IPS-18c (cell line): Measurements from ENCODE around the gene USP17L26.
"Not testable (repeated sequence)": the region's sequence is repeated elsewhere in the genome, so short reads cannot be mapped to it uniquely, and the experiment has no call there.

Experiments
- H3K4me3 ChIP-seq: 2 replicates; pipeline ENCODE4 v1.7.0; 2013; ENCODE audit warnings: low read depth, mild to moderate bottlenecking, low read length, moderate library complexity; ENCODE audit not compliant: insufficient read depth
- H3K9me3 ChIP-seq: one replicate; pipeline ENCODE4 v1.6.1; 2013; ENCODE audit warnings: mild to moderate bottlenecking, low read length, moderate library complexity; ENCODE audit not compliant: control insufficient read depth, insufficient read depth

USP17L26 gene

GRCh38 chr4:9334358-9334757, at the start of gene USP17L26:
USP17L26 (plus strand) TSS chr4:9334658; CDS start chr4:9334658, 0 bp downstream.
- not testable (repeated sequence) for H3K9me3 ChIP-seq, H3K4me3 ChIP-seq

- H3K9me3 ChIP-seq, H3K4me3 ChIP-seq: not testable (repeated sequence)
Observed at GRCh38 chr4:9324191-9324590, 10.3 kb upstream of the USP17L26 start.

GRCh38 chr4:9324865-9325264, 9.6 kb upstream of the USP17L26 start, which contains the start of gene USP17L24:
USP17L24 (plus strand) TSS chr4:9325165; CDS start chr4:9325165, 0 bp downstream.
- not testable (repeated sequence) for H3K4me3 ChIP-seq, H3K9me3 ChIP-seq

GRCh38 chr4:9329611-9330010, 4.8 kb upstream of the USP17L26 start, which contains the start of gene USP17L25:
USP17L25 (plus strand) TSS chr4:9329911; CDS start chr4:9329911, 0 bp downstream.
- H3K9me3 ChIP-seq = not testable (repeated sequence)

GRCh38 chr4:9339103-9339502, 4.6 kb downstream of the USP17L26 start, which contains the start of gene USP17L5:
USP17L5 (plus strand) TSS chr4:9339403; CDS start chr4:9339403, 0 bp downstream.
- H3K9me3 ChIP-seq, H3K4me3 ChIP-seq: not testable (repeated sequence)

More at GRCh38 chr4:9329611-9330010, 4.8 kb upstream of the USP17L26 start, which contains the start of gene USP17L25:
- H3K4me3 ChIP-seq = not testable (repeated sequence)

GRCh38 chr4:9343848-9344247, 9.4 kb downstream of the USP17L26 start, which contains the start of gene USP17L27:
USP17L27 (plus strand) TSS chr4:9344148; CDS start chr4:9344148, 0 bp downstream.
- H3K4me3 ChIP-seq, H3K9me3 ChIP-seq: not testable (repeated sequence)

- not testable (repeated sequence) for H3K4me3 ChIP-seq
Observed at GRCh38 chr4:9348593-9348992, 14.1 kb downstream of the USP17L26 start, which contains the start of gene USP17L28. USP17L28 (plus strand) TSS chr4:9348893; CDS start chr4:9348893, 0 bp downstream.

GRCh38 chr4:9350866-9351265, 16.4 kb downstream of the USP17L26 start:
- not testable (repeated sequence) for H3K4me3 ChIP-seq, H3K9me3 ChIP-seq

More at GRCh38 chr4:9348593-9348992, 14.1 kb downstream of the USP17L26 start, which contains the start of gene USP17L28:
- H3K9me3 ChIP-seq = not testable (repeated sequence)

- H3K9me3 ChIP-seq, H3K4me3 ChIP-seq: not testable (repeated sequence)
Observed at GRCh38 chr4:9353338-9353737, 18.9 kb downstream of the USP17L26 start, which contains the start of gene USP17L29. USP17L29 (plus strand) TSS chr4:9353638; CDS start chr4:9353638, 0 bp downstream.

GRCh38 chr4:9362829-9363228, 28.4 kb downstream of the USP17L26 start, which contains the start of gene USP17L30:
USP17L30 (plus strand) TSS chr4:9363129; CDS start chr4:9363129, 0 bp downstream.
- H3K4me3 ChIP-seq, H3K9me3 ChIP-seq: not testable (repeated sequence)

- H3K4me3 ChIP-seq, H3K9me3 ChIP-seq: not testable (repeated sequence)
Observed at GRCh38 chr4:9379881-9380280, 45.4 kb downstream of the USP17L26 start.

GRCh38 chr4:9381012-9381534, 46.6 kb downstream of the USP17L26 start:
- H3K4me3 ChIP-seq = peak overlapping the region; percentile 21; the same call in 1 of the 2 replicates
- not testable (repeated sequence) for H3K9me3 ChIP-seq

- Histone ChIP-seq H3K9me3 (no peaks in the 10 kb centered on the region), H3K4me3 (no peak overlapping the region)
Observed at GRCh38 chr4:9384126-9384525, 49.7 kb downstream of the USP17L26 start.
